Calu3 (cell line): ENCODE data around the gene WDFY4. TPM values are rescaled to one million over a fixed set of nuclear protein-coding genes. Genes with fewer than 3 reads are reported as not detected.

Source experiments
- BruUV-seq: library from RNA; stranded (reverse); fragments of 400-500 nt; replicated peaks from 2 replicates; lab custom pipeline; 2021; lab: Mats Ljungman, UMichigan
- CTCF ChIA-PET: fragments of 300-600 bp; sonication (Branson Sonifier 250); formaldehyde crosslinking; loops from one replicate; lab custom pipeline; 2022; ENCODE audit warnings: antibody characterized with exemption; lab: Charles Lee
- DNase-seq: peaks from one replicate; pipeline ENCODE4 v3.0.0; 2022
- H3K27ac Mint-ChIP-seq: one replicate; pipeline ENCODE4 v1.8.0; 2022; ENCODE audit warnings: mixed read lengths; ENCODE audit not compliant: unreplicated experiment
- H3K27me3 Mint-ChIP-seq: one replicate; pipeline ENCODE4 v1.8.0; 2022; ENCODE audit warnings: mixed read lengths; ENCODE audit not compliant: unreplicated experiment
- H3K36me3 Mint-ChIP-seq: one replicate; pipeline ENCODE4 v1.8.0; 2022; ENCODE audit warnings: mild to moderate bottlenecking, moderate library complexity, mixed read lengths; ENCODE audit not compliant: insufficient read depth, unreplicated experiment
- H3K4me1 Mint-ChIP-seq: one replicate; pipeline ENCODE4 v1.8.0; 2022; ENCODE audit warnings: mild to moderate bottlenecking, low read depth, mixed read lengths; ENCODE audit not compliant: unreplicated experiment
- H3K4me3 Mint-ChIP-seq: one replicate; pipeline ENCODE4 v1.8.0; 2022; ENCODE audit warnings: mild to moderate bottlenecking, low read depth, moderate library complexity, mixed read lengths; ENCODE audit not compliant: unreplicated experiment
- H3K9me3 Mint-ChIP-seq: one replicate; pipeline ENCODE4 v1.8.0; 2022; ENCODE audit warnings: low read depth, mixed read lengths; ENCODE audit not compliant: unreplicated experiment
- CTCF ChIP-seq: fragments of 200-600 bp; IDR thresholded peaks from one replicate; pipeline ENCODE4 v1.8.0; 2022; ENCODE audit warnings: antibody characterized with exemption; ENCODE audit not compliant: unreplicated experiment
- intact Hi-C: fragments of 100-400 bp; cut with micrococcal nuclease; formaldehyde crosslinking; loops from one replicate; pipeline ENCODE4 v1.10.0; 2022; ENCODE audit not compliant: unreplicated experiment
- total RNA-seq: library from RNA; stranded (reverse); gene quantifications from 2 replicates; pipeline ENCODE4 v1.2.3, GENCODE V29; 2022

WDFY4 gene
- total RNA-seq, 1 experiment from 2014 or later = not detected

- no peak for TF ChIP-seq CTCF
- Mint-ChIP-seq H3K4me1 (peaks cover 7% of the 10 kb centered on the region), H3K27ac (no peak overlapping the region), H3K27me3 (peaks cover 67% of the 10 kb centered on the region), H3K4me3 (no peak overlapping the region), H3K9me3 (no peaks in the 10 kb centered on the region), H3K36me3 (peaks cover 14% of the 10 kb centered on the region)
- no TSS peak for BruUV-seq
- DNase-seq = no peak
- intact Hi-C loops = loop anchor here (2.0 kb wide), 1 partner anchor 505 kb away; no protein-coding TSS in a partner anchor
- CTCF ChIA-PET = no interaction called here
Observed at GRCh38 chr10:48659790-48660189, 24.9 kb upstream of the WDFY4 start.

- intact Hi-C loops = no loop called here
- BruUV-seq = no TSS peak
- peaks cover 2% of the 10 kb centered on the region for H3K36me3 Mint-ChIP-seq
Observed at GRCh38 chr10:48661441-48661840, 23.2 kb upstream of the WDFY4 start.

GRCh38 chr10:48667960-48668590, 16.6 kb upstream of the WDFY4 start:
- no peak for DNase-seq
- H3K4me3 Mint-ChIP-seq = no peak overlapping the region
- no peaks in the 10 kb centered on the region for H3K9me3 Mint-ChIP-seq
- intact Hi-C loops = no loop called here
- peaks cover 33% of the 10 kb centered on the region for H3K27me3 Mint-ChIP-seq
- H3K27ac Mint-ChIP-seq = no peak overlapping the region
- TF ChIP-seq CTCF = no peak
- no peaks in the 10 kb centered on the region for H3K36me3 Mint-ChIP-seq
- CTCF ChIA-PET = no interaction called here
- no TSS peak for BruUV-seq
- no peaks in the 10 kb centered on the region for H3K4me1 Mint-ChIP-seq

More at GRCh38 chr10:48661441-48661840, 23.2 kb upstream of the WDFY4 start:
- no peak overlapping the region for H3K27ac Mint-ChIP-seq
- H3K27me3 Mint-ChIP-seq = peaks cover 75% of the 10 kb centered on the region
- no peak for DNase-seq
- CTCF ChIA-PET = no interaction called here
- no peaks in the 10 kb centered on the region for H3K4me1 Mint-ChIP-seq
- H3K9me3 Mint-ChIP-seq = no peaks in the 10 kb centered on the region
- H3K4me3 Mint-ChIP-seq = no peak overlapping the region
- no peak for TF ChIP-seq CTCF

- Mint-ChIP-seq H3K27ac (no peak overlapping the region), H3K4me1 (no peaks in the 10 kb centered on the region), H3K27me3 (peaks cover 6% of the 10 kb centered on the region), H3K4me3 (no peak overlapping the region), H3K9me3 (no peaks in the 10 kb centered on the region), H3K36me3 (no peaks in the 10 kb centered on the region)
- no peak for TF ChIP-seq CTCF
- CTCF ChIA-PET = no interaction called here
- no TSS peak for BruUV-seq
- intact Hi-C loops = no loop called here
- DNase-seq = no peak
Observed at GRCh38 chr10:48670978-48671913, 13.4 kb upstream of the WDFY4 start.
